Measurements from ENCODE around the gene LRRC8E.

The LRRC8E gene

DNA sequence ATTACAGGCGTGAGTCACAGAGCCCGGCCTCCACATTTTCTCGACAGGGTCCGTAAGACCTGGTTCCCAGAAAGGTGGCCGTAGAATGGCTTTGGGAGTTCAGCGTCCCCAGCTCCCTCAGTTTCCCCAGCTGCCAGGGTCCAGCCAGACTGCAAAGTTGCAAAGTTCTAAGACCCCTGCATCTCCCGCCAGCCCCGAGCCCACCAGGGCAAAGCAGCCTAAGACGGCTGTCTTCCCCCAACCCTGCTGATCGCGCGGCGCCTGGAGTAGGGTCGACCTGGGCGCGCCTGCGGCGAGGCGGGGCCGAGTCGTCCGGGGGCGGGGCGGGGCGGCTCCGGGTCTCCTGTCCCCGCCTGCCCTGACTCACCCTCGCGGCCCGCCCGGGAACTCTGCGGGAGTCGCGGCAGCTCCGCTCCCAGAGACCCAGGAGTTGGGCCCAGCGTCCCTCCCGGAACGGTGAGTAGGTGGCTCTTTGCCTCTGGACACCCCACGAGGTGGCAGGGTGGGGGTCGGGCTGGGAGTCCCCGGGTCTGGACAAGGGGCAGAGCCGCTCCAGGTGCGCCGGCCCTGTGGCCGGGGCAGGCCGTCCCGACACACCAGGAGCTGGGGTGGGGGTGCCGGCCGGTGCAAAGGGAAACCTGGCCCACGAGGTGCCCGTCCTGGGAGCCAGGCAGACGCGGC, at the start of gene LRRC8E:
TSS of gene LRRC8E (plus strand) at position 366 of the 681 bp plus-strand sequence. CDS start 7,094 bp downstream, outside the sequence.
- H3K4me3 Mint-ChIP-seq = no peak within 1 kb of the TSS

DNA sequence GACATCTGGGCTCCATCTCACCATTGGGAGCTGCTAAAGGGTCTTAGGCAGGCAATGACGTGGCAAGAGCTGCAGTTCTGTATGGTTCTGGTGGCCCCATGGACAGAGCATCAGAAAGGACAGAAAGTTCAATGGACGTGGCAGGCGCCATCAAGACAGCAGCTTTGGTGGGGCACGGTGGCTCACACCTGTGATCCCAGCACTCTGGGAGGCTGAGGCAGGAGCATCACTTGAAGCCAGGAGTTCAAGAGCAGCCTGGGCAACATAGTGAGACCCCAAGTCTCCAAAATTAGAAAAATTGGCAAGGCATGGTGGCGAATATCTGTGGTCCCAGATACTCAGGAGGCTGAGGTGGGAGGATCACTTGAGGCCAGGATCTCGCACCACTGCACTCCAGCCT, 48.8 kb upstream of the LRRC8E start:
- Mint-ChIP-seq H3K9me3 (no peaks in the 10 kb centered on the region), H3K4me1 (ENCODE audit: low read depth) (no peaks in the 10 kb centered on the region), H3K27ac (no peak overlapping the region), H3K36me3 (ENCODE audit: low read depth) (no peaks in the 10 kb centered on the region), H3K27me3 (ENCODE audit: low read depth) (no peaks in the 10 kb centered on the region), H3K4me3 (no peak overlapping the region)
- no peak for DNase-seq (ENCODE audit: low spot score)

More for the DNA sequence above, at the start of gene LRRC8E:
- no peaks in the 10 kb centered on the region for H3K9me3 Mint-ChIP-seq
- DNase-seq (ENCODE audit: low spot score) = peak; percentile 39
- no peaks in the 10 kb centered on the region for H3K4me1 Mint-ChIP-seq (ENCODE audit: low read depth)
- H3K27ac Mint-ChIP-seq = no peak within 1 kb of the TSS
- peaks cover 9% of the 10 kb centered on the region for H3K27me3 Mint-ChIP-seq (ENCODE audit: low read depth)
- no peaks in the 10 kb centered on the region for H3K36me3 Mint-ChIP-seq (ENCODE audit: low read depth)

DNA sequence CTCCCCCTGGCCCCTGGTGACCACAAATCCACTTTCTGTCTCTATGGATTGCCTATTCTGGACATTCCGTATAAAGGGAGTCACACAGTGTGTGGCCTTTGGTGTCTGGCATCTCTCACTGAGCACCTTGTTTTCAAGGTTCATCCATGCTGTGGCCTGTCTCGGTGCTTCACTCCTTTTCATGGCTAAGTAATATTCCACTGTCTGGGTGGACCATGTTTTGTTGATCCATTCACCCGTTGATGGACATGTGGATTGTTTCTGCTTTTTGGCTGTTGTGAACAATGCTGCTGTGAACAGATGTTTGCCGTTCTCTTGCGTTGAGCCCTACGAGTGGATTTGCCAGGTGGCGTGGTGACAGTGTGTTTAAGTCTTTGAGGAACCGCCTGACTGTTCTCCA, 47.7 kb upstream of the LRRC8E start:
- DNase-seq (ENCODE audit: low spot score) = no peak
- Mint-ChIP-seq H3K9me3 (no peaks in the 10 kb centered on the region), H3K4me3 (no peak overlapping the region), H3K4me1 (ENCODE audit: low read depth) (no peaks in the 10 kb centered on the region), H3K27ac (no peak overlapping the region), H3K27me3 (ENCODE audit: low read depth) (no peaks in the 10 kb centered on the region), H3K36me3 (ENCODE audit: low read depth) (no peaks in the 10 kb centered on the region)

DNA sequence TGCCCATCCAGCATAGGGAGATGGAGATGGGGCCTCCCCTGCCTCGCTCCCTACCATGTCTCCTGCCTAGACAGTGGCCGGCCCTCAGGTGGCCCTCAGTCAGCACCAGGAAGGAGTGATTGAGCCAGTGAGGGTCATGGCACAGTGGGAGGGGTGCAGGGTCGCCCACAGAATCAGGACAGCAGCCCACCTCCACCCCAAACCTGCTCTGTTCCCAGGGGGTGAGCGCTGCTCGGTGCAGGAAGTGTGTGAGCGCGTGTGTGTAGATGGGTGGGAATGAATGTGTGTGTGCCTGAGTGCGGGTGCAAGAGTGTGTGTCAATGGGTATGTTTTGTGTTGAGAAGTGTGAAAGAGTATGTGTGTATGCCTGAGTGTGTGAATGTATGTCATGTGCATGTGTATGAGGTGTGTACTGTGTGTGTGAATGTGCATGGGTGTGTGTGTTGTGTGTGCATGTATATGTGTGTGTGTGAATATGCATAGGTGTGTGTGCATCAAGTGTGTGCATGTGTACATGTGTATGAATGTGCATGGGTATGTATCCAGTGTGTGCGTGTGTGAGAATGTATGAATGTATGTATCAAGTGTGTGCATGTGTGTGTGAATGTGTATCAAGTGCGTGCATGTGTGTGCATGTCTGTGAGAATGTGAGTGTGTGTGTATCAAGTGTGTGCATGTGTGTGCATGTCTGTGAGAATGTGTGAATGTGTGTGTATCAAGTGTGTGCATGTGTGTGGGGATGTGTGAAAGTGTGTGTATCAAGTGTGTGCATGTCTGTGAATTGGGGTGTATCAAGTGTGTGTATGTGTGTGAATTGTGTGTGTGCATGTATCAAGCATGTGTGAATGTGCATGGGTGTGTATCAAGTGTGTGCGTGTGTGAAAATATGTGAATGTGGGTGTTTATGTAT, 46.3 kb upstream of the LRRC8E start:
- no peak overlapping the region for H3K27ac Mint-ChIP-seq
- no peaks in the 10 kb centered on the region for H3K9me3 Mint-ChIP-seq
- no peaks in the 10 kb centered on the region for H3K36me3 Mint-ChIP-seq (ENCODE audit: low read depth)
- H3K27me3 Mint-ChIP-seq (ENCODE audit: low read depth) = no peaks in the 10 kb centered on the region
- H3K4me1 Mint-ChIP-seq (ENCODE audit: low read depth) = no peaks in the 10 kb centered on the region
- H3K4me3 Mint-ChIP-seq = no peak overlapping the region
- DNase-seq (ENCODE audit: low spot score) = no peak

DNA sequence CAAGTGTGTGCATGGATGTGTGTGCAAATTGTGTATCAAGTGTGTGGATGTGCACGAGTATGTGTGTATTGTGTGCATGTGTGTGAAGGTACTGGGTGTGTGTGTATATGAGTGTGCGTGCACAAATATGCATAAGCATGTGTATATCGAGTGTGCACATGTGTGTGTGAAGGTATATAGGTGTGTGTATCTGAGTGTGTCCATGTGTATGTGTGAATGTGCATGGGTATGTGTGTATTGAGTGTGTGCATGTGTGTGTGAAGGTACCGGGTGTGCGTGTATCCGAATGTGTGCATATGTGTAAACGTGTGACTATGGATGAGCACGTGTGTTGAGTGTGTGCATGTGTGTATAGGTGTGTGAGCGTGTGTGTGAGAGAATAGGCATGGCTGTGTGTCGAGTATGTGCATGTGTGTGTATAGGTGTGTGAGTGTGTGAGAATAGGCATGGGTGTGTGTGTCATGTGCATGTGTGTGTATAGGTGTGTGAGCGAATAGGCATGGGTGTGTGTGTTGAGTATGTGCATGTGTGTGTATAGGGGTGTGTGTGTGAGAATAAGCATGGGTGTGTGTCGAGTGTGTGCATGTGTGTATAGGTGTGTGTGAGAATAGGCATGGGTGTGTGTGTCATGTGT, 45.5 kb upstream of the LRRC8E start:
- DNase-seq (ENCODE audit: low spot score) = no peak
- no peaks in the 10 kb centered on the region for H3K9me3 Mint-ChIP-seq
- no peaks in the 10 kb centered on the region for H3K27me3 Mint-ChIP-seq (ENCODE audit: low read depth)
- H3K4me1 Mint-ChIP-seq (ENCODE audit: low read depth) = no peaks in the 10 kb centered on the region
- H3K4me3 Mint-ChIP-seq = no peak overlapping the region
- H3K27ac Mint-ChIP-seq = no peak overlapping the region
- H3K36me3 Mint-ChIP-seq (ENCODE audit: low read depth) = no peaks in the 10 kb centered on the region

DNA sequence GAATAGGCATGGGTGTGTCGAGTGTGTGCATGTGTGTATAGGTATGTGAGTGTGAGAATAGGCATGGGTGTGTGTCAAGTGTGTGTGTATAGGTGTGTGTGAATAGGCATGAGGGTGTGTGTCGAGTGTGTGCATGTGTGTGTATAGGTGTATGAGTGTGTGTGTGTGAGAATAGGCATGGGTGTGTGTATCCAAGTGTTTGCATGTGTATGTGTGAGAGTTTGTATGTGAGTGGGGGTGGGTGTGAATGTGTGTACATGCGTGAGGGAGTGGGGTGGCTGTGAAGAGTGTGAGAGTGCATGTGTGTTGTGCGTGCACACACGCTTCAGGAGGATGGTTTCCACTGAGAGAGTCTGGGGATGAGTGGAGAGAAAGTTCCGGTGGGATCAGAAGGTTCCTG, 44.8 kb upstream of the LRRC8E start:
- no peaks in the 10 kb centered on the region for H3K4me1 Mint-ChIP-seq (ENCODE audit: low read depth)

DNA sequence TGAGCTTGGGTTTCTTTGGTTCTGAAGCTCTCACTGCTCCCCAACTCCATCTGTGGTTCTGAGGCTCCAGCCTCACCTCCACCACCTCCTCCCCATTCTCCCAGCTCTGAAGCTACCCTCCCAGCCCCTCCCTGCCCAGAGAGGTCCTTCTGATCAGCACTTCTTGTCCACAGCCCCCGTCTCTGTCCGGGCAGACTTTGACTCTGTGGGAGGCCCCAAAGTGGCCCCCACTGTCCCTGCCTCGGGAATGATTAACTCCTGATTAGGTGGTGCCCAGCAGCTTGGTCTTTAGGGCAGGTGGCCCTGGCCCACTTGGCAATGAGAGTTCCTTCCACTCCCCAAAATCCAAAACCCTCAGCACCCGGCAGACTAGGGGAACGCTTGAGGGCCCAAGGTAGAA, 43.9 kb upstream of the LRRC8E start:
- Mint-ChIP-seq H3K27ac (no peak overlapping the region), H3K27me3 (ENCODE audit: low read depth) (no peaks in the 10 kb centered on the region), H3K4me3 (no peak overlapping the region), H3K9me3 (no peaks in the 10 kb centered on the region), H3K4me1 (ENCODE audit: low read depth) (no peaks in the 10 kb centered on the region), H3K36me3 (ENCODE audit: low read depth) (no peaks in the 10 kb centered on the region)
- DNase-seq (ENCODE audit: low spot score) = no peak

More for the DNA sequence above, 44.8 kb upstream of the LRRC8E start:
- Mint-ChIP-seq H3K36me3 (ENCODE audit: low read depth) (no peaks in the 10 kb centered on the region), H3K4me3 (no peak overlapping the region), H3K27ac (no peak overlapping the region), H3K9me3 (no peaks in the 10 kb centered on the region), H3K27me3 (ENCODE audit: low read depth) (no peaks in the 10 kb centered on the region)
- no peak for DNase-seq (ENCODE audit: low spot score)

DNA sequence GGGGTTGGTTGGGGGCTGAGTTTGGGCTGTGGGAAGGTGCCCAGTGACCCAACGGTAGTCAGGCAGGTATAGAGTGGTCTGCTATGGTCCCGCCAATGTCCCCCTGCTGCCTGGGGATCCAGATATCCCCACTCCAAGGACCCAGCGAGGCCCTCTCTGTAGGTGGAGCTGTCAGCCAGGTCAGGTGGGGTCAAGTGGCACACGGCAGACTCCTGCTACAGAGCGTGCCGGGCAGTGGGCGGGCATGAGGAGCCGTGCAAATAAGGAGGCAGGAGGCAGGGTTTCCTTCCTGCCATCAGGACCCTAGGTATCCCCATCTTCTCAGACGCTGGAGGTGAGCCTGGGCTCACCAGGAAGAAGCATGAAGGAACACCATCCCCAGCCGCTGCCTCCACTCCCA, 43.4 kb upstream of the LRRC8E start:
- Mint-ChIP-seq H3K4me3 (no peak overlapping the region), H3K27ac (no peak overlapping the region), H3K9me3 (no peaks in the 10 kb centered on the region), H3K36me3 (ENCODE audit: low read depth) (no peaks in the 10 kb centered on the region), H3K4me1 (ENCODE audit: low read depth) (no peaks in the 10 kb centered on the region), H3K27me3 (ENCODE audit: low read depth) (no peaks in the 10 kb centered on the region)
- DNase-seq (ENCODE audit: low spot score) = no peak

DNA sequence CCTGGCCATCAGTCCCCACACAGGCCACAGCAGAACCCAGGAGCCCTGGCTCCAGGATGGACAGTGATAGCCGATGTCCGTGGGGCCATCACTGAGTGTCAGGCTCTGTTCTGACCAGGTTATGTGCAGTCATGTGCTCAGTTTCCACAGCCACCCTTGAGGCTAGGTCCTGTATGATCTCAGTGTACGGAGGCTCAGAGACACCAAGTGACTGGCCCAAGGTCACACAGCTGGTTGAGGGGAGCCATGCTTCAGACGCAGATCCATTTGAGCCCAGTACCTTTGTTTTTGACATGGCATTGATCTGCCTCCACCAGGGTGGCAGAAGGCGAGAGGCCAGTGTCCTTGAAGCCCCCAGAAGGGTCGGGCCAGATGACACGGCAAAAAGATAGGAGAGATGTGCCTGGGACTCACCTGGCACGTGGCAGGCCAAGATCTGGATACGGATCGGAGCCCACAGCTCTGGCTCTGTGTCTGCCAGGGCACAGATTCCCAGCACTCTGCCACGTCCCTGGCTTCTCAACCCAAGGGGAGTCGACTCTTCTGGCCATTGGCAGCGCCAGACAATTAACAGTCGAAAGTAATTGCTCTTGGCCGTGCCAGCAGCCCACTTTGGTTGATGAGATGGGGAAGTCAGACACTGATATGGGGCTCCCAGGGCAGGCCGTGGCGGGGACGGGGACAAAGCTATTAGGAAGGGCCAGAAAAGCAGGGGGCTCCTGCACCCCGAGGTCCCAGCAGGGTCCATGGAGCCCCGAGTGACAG, 42.7 kb upstream of the LRRC8E start:
- H3K27me3 Mint-ChIP-seq (ENCODE audit: low read depth) = no peaks in the 10 kb centered on the region
- H3K4me1 Mint-ChIP-seq (ENCODE audit: low read depth) = no peaks in the 10 kb centered on the region
- H3K27ac Mint-ChIP-seq = no peak overlapping the region
- H3K36me3 Mint-ChIP-seq (ENCODE audit: low read depth) = no peaks in the 10 kb centered on the region
- H3K9me3 Mint-ChIP-seq = no peaks in the 10 kb centered on the region
- no peak for DNase-seq (ENCODE audit: low spot score)
- H3K4me3 Mint-ChIP-seq = no peak overlapping the region

DNA sequence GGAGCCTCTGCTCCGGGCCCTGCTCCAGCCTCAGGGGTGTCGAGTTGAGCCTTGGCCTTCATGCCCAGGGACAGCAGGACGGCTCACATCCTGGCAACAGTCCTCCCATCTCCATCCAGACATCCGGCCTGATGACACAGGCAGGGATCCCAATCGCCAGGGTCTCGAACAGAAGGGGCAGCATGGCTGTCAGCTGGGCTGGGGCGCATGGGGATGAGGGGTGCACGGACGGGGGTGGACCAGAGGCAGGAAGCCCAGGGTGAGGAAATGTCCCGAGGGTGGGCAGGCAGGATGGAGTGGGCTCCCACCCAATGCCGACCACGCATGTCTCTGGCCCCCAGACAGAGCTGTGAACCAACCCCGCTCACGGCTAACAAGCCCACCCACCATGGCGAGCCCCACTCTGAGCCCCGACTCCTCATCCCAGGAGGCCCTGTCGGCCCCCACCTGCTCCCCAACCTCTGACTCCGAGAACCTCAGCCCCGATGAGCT, 42.1 kb upstream of the LRRC8E start:
- Mint-ChIP-seq H3K4me1 (ENCODE audit: low read depth) (no peaks in the 10 kb centered on the region), H3K27ac (no peak overlapping the region), H3K36me3 (ENCODE audit: low read depth) (no peaks in the 10 kb centered on the region), H3K27me3 (ENCODE audit: low read depth) (no peaks in the 10 kb centered on the region), H3K4me3 (no peak overlapping the region), H3K9me3 (no peaks in the 10 kb centered on the region)
- no peak for DNase-seq (ENCODE audit: low spot score)

DNA sequence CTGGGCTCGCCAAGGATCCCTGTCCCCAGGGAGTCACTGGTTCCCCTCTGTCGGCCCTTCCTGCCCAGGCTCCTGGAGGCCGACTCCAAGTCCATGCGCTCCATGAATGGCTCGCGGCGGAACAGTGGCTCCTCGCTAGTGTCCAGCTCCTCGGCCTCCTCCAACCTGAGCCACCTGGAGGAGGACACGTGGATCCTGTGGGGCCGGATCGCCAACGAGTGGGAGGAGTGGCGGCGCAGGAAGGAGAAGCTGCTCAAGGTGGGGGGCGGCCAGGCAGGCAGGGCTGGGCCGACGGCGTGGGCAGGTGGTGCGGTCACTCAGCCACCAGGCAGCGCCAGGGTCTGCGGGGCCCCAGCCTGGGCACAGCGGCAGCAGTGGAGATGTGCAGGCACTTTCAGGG, 40.6 kb upstream of the LRRC8E start:
- H3K9me3 Mint-ChIP-seq = no peaks in the 10 kb centered on the region
- H3K27me3 Mint-ChIP-seq (ENCODE audit: low read depth) = no peaks in the 10 kb centered on the region
- DNase-seq (ENCODE audit: low spot score) = no peak
- H3K4me1 Mint-ChIP-seq (ENCODE audit: low read depth) = no peaks in the 10 kb centered on the region
- H3K4me3 Mint-ChIP-seq = no peak overlapping the region
- H3K36me3 Mint-ChIP-seq (ENCODE audit: low read depth) = no peaks in the 10 kb centered on the region
- no peak overlapping the region for H3K27ac Mint-ChIP-seq

DNA sequence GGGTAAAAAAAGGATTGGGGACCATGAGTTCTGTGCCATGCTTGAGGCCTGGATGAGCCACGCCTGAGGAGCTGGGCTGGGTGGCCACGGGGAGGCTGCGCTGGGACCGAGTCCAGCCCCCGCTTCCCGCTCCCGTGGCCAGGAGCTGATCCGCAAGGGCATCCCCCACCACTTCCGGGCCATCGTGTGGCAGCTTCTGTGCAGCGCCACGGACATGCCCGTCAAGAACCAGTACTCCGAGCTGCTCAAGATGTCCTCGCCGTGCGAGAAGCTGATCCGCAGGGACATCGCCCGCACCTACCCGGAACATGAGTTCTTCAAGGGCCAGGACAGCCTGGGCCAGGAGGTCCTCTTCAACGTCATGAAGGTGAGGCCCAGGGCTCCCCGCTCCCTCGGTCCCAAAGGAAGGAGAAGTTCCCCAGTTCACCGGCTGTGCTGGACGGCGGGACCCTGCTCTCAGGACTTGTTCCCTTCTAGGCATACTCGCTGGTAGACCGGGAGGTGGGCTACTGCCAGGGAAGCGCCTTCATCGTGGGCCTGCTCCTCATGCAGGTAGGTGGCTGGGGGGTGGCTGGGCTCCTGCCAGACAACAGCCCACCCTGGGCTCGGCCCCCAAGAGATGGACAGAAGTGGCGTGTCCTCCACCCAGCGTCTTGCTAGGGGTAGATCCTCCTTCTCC, 39.4 kb upstream of the LRRC8E start:
- Mint-ChIP-seq H3K4me3 (no peak overlapping the region), H3K4me1 (ENCODE audit: low read depth) (peaks cover 3% of the 10 kb centered on the region), H3K36me3 (ENCODE audit: low read depth) (no peaks in the 10 kb centered on the region), H3K27ac (no peak overlapping the region), H3K9me3 (no peaks in the 10 kb centered on the region), H3K27me3 (ENCODE audit: low read depth) (no peaks in the 10 kb centered on the region)
- DNase-seq (ENCODE audit: low spot score) = no peak

DNA sequence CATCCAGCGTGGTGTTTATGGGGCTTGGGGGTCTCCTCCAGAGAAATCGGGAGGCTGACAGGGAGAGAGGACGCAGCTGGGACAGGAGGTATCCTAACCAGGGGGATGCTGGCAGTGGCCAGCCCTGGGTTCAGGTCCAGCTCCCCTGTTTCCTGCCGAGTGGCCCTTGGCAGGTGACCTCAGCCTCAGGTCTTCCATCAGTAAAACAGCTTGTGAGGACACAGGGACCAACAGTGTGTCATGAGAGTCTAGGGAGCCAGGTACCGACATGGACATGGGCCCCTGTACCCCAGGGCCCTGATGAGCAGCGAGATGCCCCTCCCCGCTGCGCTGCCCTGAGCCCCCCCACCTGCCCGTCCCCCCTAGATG, 38.7 kb upstream of the LRRC8E start:
- no peak overlapping the region for H3K4me3 Mint-ChIP-seq
- no peaks in the 10 kb centered on the region for H3K9me3 Mint-ChIP-seq

More for the DNA sequence above, 38.7 kb upstream of the LRRC8E start:
- Mint-ChIP-seq H3K27me3 (ENCODE audit: low read depth) (no peaks in the 10 kb centered on the region), H3K4me1 (ENCODE audit: low read depth) (peaks cover 3% of the 10 kb centered on the region), H3K36me3 (ENCODE audit: low read depth) (no peaks in the 10 kb centered on the region), H3K27ac (no peak overlapping the region)
- no peak for DNase-seq (ENCODE audit: low spot score)

Data from T-helper 2 cell treated with Interferon-gamma antibody and Interleukin-4, amounts not matched to agents 5 μg/mL and 100 μg/mL, for 36 hours (primary cell).